MCF 10A (cell line): ENCODE results near the gene CDKN1C. TPM values are rescaled to one million over a fixed set of nuclear protein-coding genes. Genes with fewer than 3 reads are reported as not detected.
A peak's percentile ranks its signal among the peaks of the same experiment; 100 is the strongest.

Experiments used
- BruUV-seq: library from RNA; stranded (reverse); fragments of 400-500 nt; replicated peaks from 2 replicates; lab custom pipeline; 2021; lab: Mats Ljungman, UMichigan
- CTCF ChIA-PET: fragments of 300-600 bp; sonication (Branson Sonifier 250); formaldehyde crosslinking; extraction: SDS; loops from one replicate; lab custom pipeline; 2021; ENCODE audit warnings: antibody characterized with exemption, inconsistent platforms; lab: Yijun Ruan, JAX
- POLR2A ChIA-PET: fragments of 300-600, 350-650 bp; sonication (Branson Sonifier 250); formaldehyde crosslinking; extraction: SDS; loops from one replicate; lab custom pipeline; 2020; ENCODE audit warnings: antibody characterized with exemption, inconsistent platforms; lab: Yijun Ruan, JAX
- DNase-seq: peaks from one replicate; pipeline ENCODE4 v3.0.0-alpha.2; 2018; ENCODE audit not compliant: unreplicated experiment
- H3K27ac Mint-ChIP-seq: one replicate; pipeline ENCODE4 v1.8.0; 2022; ENCODE audit warnings: mild to moderate bottlenecking, low read depth, mixed read lengths; ENCODE audit not compliant: unreplicated experiment
- H3K27me3 Mint-ChIP-seq: one replicate; pipeline ENCODE4 v1.8.0; 2022; ENCODE audit warnings: mixed read lengths; ENCODE audit not compliant: insufficient read depth, unreplicated experiment
- H3K36me3 Mint-ChIP-seq: one replicate; pipeline ENCODE4 v1.8.0; 2022; ENCODE audit warnings: mild to moderate bottlenecking, moderate library complexity, mixed read lengths; ENCODE audit not compliant: insufficient read depth, unreplicated experiment
- H3K4me1 Mint-ChIP-seq: one replicate; pipeline ENCODE4 v1.8.0; 2022; ENCODE audit warnings: mixed read lengths; ENCODE audit not compliant: insufficient read depth, unreplicated experiment
- H3K4me3 Mint-ChIP-seq: one replicate; pipeline ENCODE4 v1.8.0; 2022; ENCODE audit warnings: mild to moderate bottlenecking, moderate library complexity, mixed read lengths; ENCODE audit not compliant: unreplicated experiment
- H3K9me3 Mint-ChIP-seq: one replicate; pipeline ENCODE4 v1.8.0; 2022; ENCODE audit warnings: mixed read lengths; ENCODE audit not compliant: unreplicated experiment
- intact Hi-C: fragments of 100-400 bp; cut with micrococcal nuclease; formaldehyde crosslinking; loops from 2 replicates; pipeline ENCODE4 v1.14.1; 2022
- total RNA-seq: library from RNA; stranded (reverse); gene quantifications from 2 replicates; pipeline ENCODE4 v1.2.3, GENCODE V29; 2022
- TF ChIP-seq, protein P1 (sequence below): fragments of 200-600 bp; IDR thresholded peaks from one replicate; pipeline ENCODE4 v1.8.0; 2022; ENCODE audit warnings: antibody characterized with exemption, mild to moderate bottlenecking; ENCODE audit not compliant: unreplicated experiment

Gene CDKN1C
- total RNA-seq, 1 experiment from 2014 or later, result 6.9 TPM

DNA sequence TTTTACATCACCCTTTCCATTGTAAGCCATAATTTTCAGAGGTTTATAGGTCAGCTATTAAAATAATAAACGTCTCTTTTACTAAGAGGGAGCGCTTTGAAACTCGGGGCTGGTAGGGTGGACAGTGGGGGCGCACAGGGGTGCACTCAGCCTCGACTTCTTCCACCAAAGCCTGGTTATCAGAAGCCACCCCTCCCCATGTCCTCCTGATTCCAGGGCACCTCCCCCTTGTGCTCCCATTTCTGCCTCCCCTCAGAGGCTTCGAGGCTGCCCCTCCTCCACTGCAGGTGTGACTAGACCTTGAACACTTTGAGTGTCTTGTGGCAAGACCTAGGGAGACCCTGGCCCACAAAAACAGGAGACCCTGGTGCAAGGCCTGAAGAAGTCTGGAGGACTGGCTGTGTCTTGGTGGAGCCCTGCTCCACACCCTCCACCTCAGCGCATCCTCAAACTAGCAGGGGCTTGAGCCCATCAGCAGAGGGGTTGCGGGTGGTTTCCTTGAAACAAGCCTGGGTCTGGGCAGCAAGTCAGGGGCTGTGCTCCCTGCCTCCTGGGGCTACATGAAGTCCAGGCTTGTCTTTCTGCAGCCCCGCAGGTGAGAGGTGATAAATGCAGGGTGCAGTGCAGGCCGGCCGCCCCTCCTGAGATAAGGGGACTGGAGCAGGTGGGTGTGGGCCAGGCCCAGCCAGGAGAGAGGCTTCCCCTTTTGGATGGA lies 3.0 kb downstream of the CDKN1C start:
- H3K27ac Mint-ChIP-seq, result peak overlapping the region; percentile 28
- ChIA-PET CTCF (interaction anchor here (0.6 to 1.1 kb wide), 4 partner anchors 9 to 352 kb away, joined by 3 to 4 read pairs (median 4); no protein-coding TSS in a partner anchor), POLR2A (no interaction called here)
- H3K9me3 Mint-ChIP-seq, result no peaks in the 10 kb centered on the region
- intact Hi-C loops, result no loop called here
- peaks cover 1% of the 10 kb centered on the region for H3K4me1 Mint-ChIP-seq
- H3K27me3 Mint-ChIP-seq, result no peaks in the 10 kb centered on the region
- no TSS peak for BruUV-seq
- peaks cover 7% of the 10 kb centered on the region for H3K36me3 Mint-ChIP-seq
- TF ChIP-seq, protein P1, sequence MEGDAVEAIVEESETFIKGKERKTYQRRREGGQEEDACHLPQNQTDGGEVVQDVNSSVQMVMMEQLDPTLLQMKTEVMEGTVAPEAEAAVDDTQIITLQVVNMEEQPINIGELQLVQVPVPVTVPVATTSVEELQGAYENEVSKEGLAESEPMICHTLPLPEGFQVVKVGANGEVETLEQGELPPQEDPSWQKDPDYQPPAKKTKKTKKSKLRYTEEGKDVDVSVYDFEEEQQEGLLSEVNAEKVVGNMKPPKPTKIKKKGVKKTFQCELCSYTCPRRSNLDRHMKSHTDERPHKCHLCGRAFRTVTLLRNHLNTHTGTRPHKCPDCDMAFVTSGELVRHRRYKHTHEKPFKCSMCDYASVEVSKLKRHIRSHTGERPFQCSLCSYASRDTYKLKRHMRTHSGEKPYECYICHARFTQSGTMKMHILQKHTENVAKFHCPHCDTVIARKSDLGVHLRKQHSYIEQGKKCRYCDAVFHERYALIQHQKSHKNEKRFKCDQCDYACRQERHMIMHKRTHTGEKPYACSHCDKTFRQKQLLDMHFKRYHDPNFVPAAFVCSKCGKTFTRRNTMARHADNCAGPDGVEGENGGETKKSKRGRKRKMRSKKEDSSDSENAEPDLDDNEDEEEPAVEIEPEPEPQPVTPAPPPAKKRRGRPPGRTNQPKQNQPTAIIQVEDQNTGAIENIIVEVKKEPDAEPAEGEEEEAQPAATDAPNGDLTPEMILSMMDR, result no peak
- DNase-seq, result no peak
- peak overlapping the region; percentile 63 for H3K4me3 Mint-ChIP-seq

DNA sequence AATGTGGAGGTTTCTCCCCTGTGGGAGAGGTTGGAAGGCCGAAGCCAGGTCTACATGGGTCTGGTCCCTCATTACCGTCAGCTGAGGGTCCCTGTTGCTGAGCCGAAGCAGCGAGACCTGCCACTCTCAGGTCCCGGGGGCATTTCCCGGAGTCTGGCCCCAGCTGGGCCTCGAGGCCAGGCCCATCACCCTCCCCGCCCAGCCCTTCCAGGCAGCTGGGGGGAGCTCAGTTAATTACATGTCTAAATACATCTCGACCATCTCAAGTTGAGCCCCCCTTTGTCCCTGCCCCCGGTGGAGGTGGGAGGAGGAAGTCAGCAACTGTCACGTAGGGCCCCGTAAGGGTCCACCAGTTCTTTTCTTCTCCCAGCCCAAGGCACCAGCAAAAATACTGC lies 3.6 kb downstream of the CDKN1C start:
- no peaks in the 10 kb centered on the region for H3K27me3 Mint-ChIP-seq
- intact Hi-C loops, result no loop called here
- no peak for DNase-seq
- peaks cover 5% of the 10 kb centered on the region for H3K4me1 Mint-ChIP-seq
- TF ChIP-seq, protein P1, result no peak
- BruUV-seq, result no TSS peak
- peaks cover 7% of the 10 kb centered on the region for H3K36me3 Mint-ChIP-seq
- ChIA-PET POLR2A (no interaction called here), CTCF (interaction anchor here (0.6 to 1.5 kb wide), 5 partner anchors 9 to 460 kb away, joined by 3 to 4 read pairs (median 4); no protein-coding TSS in a partner anchor)
- H3K9me3 Mint-ChIP-seq, result no peaks in the 10 kb centered on the region
- H3K4me3 Mint-ChIP-seq, result no peak overlapping the region
- no peak overlapping the region for H3K27ac Mint-ChIP-seq

DNA sequence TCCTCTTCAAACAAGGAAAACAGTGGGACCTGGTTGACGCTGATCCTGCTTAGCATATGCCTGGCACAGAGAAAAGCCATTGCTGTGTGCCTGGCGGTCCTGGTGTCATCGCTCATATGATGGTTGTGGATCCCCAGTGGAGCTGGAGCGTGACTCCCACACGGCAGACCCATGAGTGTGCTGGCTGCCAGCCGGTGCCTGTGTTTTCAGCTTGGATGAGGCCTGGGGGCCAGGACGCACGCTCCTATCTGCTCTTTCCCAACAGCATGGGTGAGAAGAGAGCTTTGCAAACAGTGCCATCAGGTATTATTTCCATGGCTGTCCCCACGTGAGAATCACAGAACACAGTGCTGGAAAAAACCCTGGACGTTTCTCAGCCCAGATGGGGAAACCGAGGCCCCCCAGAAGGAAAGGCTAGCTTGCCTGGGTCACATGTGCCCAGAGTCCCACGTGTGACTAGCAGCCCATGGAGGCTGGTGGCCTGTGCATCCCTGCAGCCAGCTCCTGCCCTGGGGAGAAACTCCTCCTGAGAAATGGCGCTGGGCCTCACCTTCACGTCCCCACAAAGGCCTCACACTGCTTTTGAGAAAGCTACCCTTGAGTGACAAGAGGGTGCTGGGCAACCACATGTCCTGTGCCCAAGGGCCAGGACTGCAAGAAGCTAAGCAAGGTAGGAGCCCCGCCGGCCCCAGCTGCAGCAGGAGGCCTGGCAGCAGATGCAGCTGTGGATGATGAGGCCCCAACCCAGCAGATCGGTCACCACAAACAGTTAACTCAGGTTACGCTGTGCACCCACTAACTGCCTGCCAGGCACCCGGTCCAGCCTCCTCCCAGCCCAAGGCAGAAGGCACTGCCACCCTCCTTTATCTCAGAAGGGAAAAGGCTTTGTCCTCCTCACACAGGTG lies 4.2 kb downstream of the CDKN1C start:
- DNase-seq, result no peak
- ChIA-PET CTCF (interaction anchor here (0.6 to 1.5 kb wide), 4 partner anchors 49 to 460 kb away, joined by 3 to 4 read pairs (median 4); no protein-coding TSS in a partner anchor), POLR2A (interaction anchor here (1.1 kb wide), 1 partner anchor 10 kb away, joined by 3 read pairs; no protein-coding TSS in a partner anchor)
- BruUV-seq, result no TSS peak
- intact Hi-C loops, result no loop called here
- peaks cover 7% of the 10 kb centered on the region for H3K36me3 Mint-ChIP-seq
- H3K27me3 Mint-ChIP-seq, result no peaks in the 10 kb centered on the region
- H3K27ac Mint-ChIP-seq, result no peak overlapping the region
- peaks cover 5% of the 10 kb centered on the region for H3K4me1 Mint-ChIP-seq
- TF ChIP-seq, protein P1, result no peak
- no peak overlapping the region for H3K4me3 Mint-ChIP-seq
- no peaks in the 10 kb centered on the region for H3K9me3 Mint-ChIP-seq

DNA sequence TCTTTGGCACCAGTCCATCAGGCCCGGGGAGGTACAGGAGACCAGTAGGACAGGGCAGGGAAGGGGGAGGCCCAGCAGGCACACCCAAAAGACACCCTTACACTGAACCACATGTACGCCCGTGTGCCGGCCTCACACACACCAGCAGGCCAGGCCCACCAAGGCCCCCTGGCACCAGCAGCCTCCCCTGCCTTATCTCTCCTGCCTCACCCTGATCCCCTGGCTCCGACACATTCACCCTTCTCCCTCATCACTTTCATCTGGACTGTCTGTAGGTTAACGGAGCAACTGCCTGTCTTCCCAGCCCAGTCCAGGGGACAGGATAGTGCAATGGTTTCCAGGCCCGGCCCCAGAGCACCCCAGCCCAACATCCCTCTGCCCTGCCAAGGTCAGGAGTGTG lies 4.9 kb downstream of the CDKN1C start:
- BruUV-seq, result no TSS peak
- H3K27ac Mint-ChIP-seq, result no peak overlapping the region
- H3K36me3 Mint-ChIP-seq, result peaks cover 7% of the 10 kb centered on the region
- POLR2A ChIA-PET, result interaction anchor here (1.1 kb wide), 1 partner anchor 10 kb away, joined by 3 read pairs; no protein-coding TSS in a partner anchor
- H3K4me1 Mint-ChIP-seq, result peaks cover 5% of the 10 kb centered on the region
- no peaks in the 10 kb centered on the region for H3K27me3 Mint-ChIP-seq
- no peak for DNase-seq
- TF ChIP-seq, protein P1, result no peak
- no peak overlapping the region for H3K4me3 Mint-ChIP-seq
- H3K9me3 Mint-ChIP-seq, result no peaks in the 10 kb centered on the region
- CTCF ChIA-PET, result interaction anchor here (1.5 kb wide), 1 partner anchor 349 kb away, joined by 4 read pairs; no protein-coding TSS in a partner anchor
- intact Hi-C loops, result no loop called here
